Smooth muscle cell (in vitro differentiated cells): Measurements from ENCODE around the gene CFAP61. TPM values are rescaled to one million over a fixed set of nuclear protein-coding genes. Genes with fewer than 3 reads are reported as not detected.

ENCODE experiments used
- DNase-seq: peaks from one replicate; lab custom pipeline; 2025; ENCODE audit not compliant: unreplicated experiment; lab: John Stamatoyannopoulos, UW
- H2AFZ ChIP-seq: fragments of 200-600 bp; sonication (generic); 2 replicates; pipeline ENCODE4 v1.6.0; 2016; ENCODE audit warnings: antibody characterized with exemption, low read depth, mild to moderate bottlenecking
- H3F3A ChIP-seq: fragments of 200-600 bp; sonication (generic); 2 replicates; pipeline ENCODE4 v1.6.0; 2017; ENCODE audit warnings: antibody characterized with exemption, low read depth
- H3K27ac ChIP-seq: fragments of 200-600 bp; sonication (generic); 2 replicates; pipeline ENCODE4 v1.5.1; 2016; ENCODE audit warnings: low read depth, mild to moderate bottlenecking
- H3K27me3 ChIP-seq: fragments of 200-600 bp; sonication (generic); 2 replicates; pipeline ENCODE4 v1.6.1; 2016; ENCODE audit warnings: low read depth, mild to moderate bottlenecking
- H3K36me3 ChIP-seq: fragments of 200-600 bp; sonication (generic); 2 replicates; pipeline ENCODE4 v1.5.1; 2016; ENCODE audit warnings: low read depth
- H3K4me1 ChIP-seq: fragments of 200-600 bp; sonication (generic); 2 replicates; pipeline ENCODE4 v1.5.1; 2016; ENCODE audit warnings: low read depth
- H3K4me2 ChIP-seq: fragments of 200-600 bp; sonication (generic); 2 replicates; pipeline ENCODE4 v1.6.0; 2016; ENCODE audit warnings: mild to moderate bottlenecking
- H3K4me3 ChIP-seq: fragments of 200-600 bp; sonication (generic); 2 replicates; pipeline ENCODE4 v1.5.1; 2016; ENCODE audit warnings: mild to moderate bottlenecking
- H3K79me2 ChIP-seq: fragments of 200-600 bp; sonication (generic); 2 replicates; pipeline ENCODE4 v1.6.0; 2016; ENCODE audit warnings: low read depth, mild to moderate bottlenecking
- H3K9ac ChIP-seq: fragments of 200-600 bp; sonication (generic); 2 replicates; pipeline ENCODE4 v1.6.0; 2016; ENCODE audit warnings: low read depth
- H3K9me3 ChIP-seq: fragments of 200-600 bp; sonication (generic); replicated peaks from 2 replicates; pipeline ENCODE4 v1.5.1; 2016; ENCODE audit warnings: low read depth
- H4K20me1 ChIP-seq: fragments of 200-600 bp; sonication (generic); 2 replicates; pipeline ENCODE4 v1.6.0; 2016; ENCODE audit warnings: low read depth
- WGBS: methylation state at CpG from one replicate; pipeline ENCODE4 v1.1.7; 2016; ENCODE audit warnings: low lambda C conversion rate; 5-methylcytosine and 5-hydroxymethylcytosine counted together
- polyA plus RNA-seq: library from polyadenylated mRNA; unstranded; fragments of >200 nt; fragmentation: Nextera tagmentation; extraction: Ambion mirVana; gene quantifications from 2 replicates; pipeline ENCODE4 v1.2.1, GENCODE V29; 2016
- total RNA-seq: library from RNA; depleted of rRNA; stranded (reverse); fragments of >200 nt; gene quantifications from 2 replicates; pipeline ENCODE4 v1.2.3, GENCODE V29; 2014
- TF ChIP-seq, protein P1 (sequence below): fragments of 200-600 bp; sonication (generic); IDR thresholded peaks from 2 replicates; pipeline ENCODE4 v1.5.1; 2017; ENCODE audit warnings: borderline replicate concordance, mild to moderate bottlenecking, antibody characterized with exemption; ENCODE audit not compliant: insufficient read depth, poor library complexity, severe bottlenecking

Gene CFAP61
- total and polyA plus RNA-seq, 2 experiments from 2014 or later = not detected

DNA sequence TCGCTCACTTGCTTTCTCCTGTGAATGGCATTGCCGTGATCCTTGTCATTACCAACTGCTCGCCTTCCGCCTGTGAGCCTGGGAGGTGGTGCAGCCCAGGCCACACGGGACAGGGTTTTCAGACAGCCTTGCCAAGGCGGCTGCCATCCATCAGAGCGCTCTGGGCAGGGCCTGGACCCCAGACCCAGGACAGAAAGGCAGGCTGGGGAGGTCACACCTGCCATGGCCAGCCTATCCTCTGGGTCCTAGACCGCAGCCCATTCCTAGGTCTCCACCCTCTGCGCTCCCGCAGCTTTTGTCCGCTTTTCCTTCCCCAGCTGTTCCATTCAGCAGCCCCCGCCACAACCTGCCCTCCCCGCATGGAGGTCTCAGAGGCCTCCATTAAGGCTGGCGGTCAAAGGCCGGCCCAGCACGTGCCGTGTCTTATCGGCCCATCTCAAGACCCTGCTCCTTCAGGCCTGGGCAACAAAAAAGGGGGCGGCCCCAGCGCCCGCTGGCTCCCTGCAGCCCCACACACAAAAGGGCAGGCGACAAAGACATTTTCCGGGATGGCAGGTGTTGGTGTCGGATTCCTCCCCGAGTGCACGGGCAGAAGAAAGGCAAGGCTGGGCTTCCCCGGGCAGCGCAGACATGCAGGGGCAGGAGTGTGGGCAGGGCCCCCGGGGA is 343.7 kb downstream of the CFAP61 start:
- WGBS = 91% methylated on average over 29 of the region's 29 CpGs
- TF ChIP-seq, protein P1, sequence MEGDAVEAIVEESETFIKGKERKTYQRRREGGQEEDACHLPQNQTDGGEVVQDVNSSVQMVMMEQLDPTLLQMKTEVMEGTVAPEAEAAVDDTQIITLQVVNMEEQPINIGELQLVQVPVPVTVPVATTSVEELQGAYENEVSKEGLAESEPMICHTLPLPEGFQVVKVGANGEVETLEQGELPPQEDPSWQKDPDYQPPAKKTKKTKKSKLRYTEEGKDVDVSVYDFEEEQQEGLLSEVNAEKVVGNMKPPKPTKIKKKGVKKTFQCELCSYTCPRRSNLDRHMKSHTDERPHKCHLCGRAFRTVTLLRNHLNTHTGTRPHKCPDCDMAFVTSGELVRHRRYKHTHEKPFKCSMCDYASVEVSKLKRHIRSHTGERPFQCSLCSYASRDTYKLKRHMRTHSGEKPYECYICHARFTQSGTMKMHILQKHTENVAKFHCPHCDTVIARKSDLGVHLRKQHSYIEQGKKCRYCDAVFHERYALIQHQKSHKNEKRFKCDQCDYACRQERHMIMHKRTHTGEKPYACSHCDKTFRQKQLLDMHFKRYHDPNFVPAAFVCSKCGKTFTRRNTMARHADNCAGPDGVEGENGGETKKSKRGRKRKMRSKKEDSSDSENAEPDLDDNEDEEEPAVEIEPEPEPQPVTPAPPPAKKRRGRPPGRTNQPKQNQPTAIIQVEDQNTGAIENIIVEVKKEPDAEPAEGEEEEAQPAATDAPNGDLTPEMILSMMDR = no peak
- H3K9ac ChIP-seq = no peak overlapping the region

DNA sequence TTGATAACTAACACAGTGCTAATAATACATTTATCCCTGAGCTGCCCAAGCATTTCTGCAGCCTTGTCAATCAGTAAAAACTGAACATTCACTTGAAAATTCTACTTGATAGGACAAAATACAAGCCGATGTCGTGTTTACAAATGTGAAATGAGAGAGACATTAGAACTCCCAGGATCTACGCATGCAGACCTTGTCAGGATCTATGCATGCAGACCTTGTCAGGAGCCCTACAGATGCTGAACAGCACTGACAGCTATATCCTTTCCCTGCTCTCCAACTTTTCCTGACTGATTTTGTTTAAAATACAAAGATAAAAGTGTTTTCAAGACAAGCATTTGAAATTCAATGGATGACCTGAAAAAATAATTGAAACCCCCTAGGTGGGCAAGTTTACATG is 344.5 kb downstream of the CFAP61 start:
- Histone ChIP-seq H4K20me1 (no peaks in the 10 kb centered on the region), H3K36me3 (no peaks in the 10 kb centered on the region), H2AFZ (no peak overlapping the region), H3K9me3 (no peaks in the 10 kb centered on the region), H3K4me1 (peaks cover 7% of the 10 kb centered on the region), H3K27me3 (no peaks in the 10 kb centered on the region), H3K27ac (no peak overlapping the region), H3K4me2 (no peak overlapping the region), H3K9ac (no peak overlapping the region), H3K4me3 (no peak overlapping the region), H3K79me2 (no peaks in the 10 kb centered on the region), H3F3A (no peaks in the 10 kb centered on the region)
- DNase-seq = no peak
- TF ChIP-seq, protein P1 = no peak
- 96% methylated on average over 3 of the region's 3 CpGs for WGBS

More for the DNA sequence above, 343.7 kb downstream of the CFAP61 start:
- H3K27me3 ChIP-seq = no peaks in the 10 kb centered on the region
- no peak overlapping the region for H3K4me3 ChIP-seq
- H3K4me2 ChIP-seq = no peak overlapping the region
- no peak overlapping the region for H3K27ac ChIP-seq
- DNase-seq = no peak
- peaks cover 7% of the 10 kb centered on the region for H3K4me1 ChIP-seq
- no peak overlapping the region for H2AFZ ChIP-seq
- H3F3A ChIP-seq = no peaks in the 10 kb centered on the region
- no peaks in the 10 kb centered on the region for H3K79me2 ChIP-seq
- H4K20me1 ChIP-seq = no peaks in the 10 kb centered on the region
- H3K9me3 ChIP-seq = no peaks in the 10 kb centered on the region
- no peaks in the 10 kb centered on the region for H3K36me3 ChIP-seq

DNA sequence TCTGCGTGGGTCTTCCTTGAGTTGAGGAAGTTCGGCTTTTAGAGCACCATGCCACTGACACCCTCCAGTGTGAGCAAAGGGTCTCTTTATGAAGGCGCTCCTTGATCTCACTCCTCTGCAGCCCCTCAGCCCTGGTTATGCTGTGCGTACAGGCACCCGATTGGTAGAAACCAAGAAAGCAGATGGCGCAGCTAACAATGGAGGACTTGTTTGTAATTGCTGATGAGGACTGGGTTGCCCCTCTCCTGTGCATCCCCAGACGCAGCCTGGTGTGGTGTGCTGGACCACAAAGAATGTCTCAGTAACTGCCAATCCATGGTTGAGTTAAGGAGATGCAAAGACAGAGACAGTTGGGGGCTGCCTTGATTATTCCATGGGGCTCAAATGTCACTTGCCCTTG is 345.8 kb downstream of the CFAP61 start:
- Histone ChIP-seq H3K4me2 (no peak overlapping the region), H3K79me2 (no peaks in the 10 kb centered on the region), H3K9me3 (no peaks in the 10 kb centered on the region), H3K9ac (no peak overlapping the region), H3K4me1 (peaks cover 7% of the 10 kb centered on the region), H3K36me3 (no peaks in the 10 kb centered on the region), H3F3A (no peaks in the 10 kb centered on the region), H3K4me3 (no peak overlapping the region), H3K27me3 (no peaks in the 10 kb centered on the region), H3K27ac (no peak overlapping the region), H4K20me1 (no peaks in the 10 kb centered on the region), H2AFZ (no peak overlapping the region)
- no peak for DNase-seq
- TF ChIP-seq, protein P1 = no peak
- WGBS = 99% methylated on average over 7 of the region's 7 CpGs
